Stimulated activated CD4-positive, alpha-beta T cell treated with anti-CD3 and anti-CD28 coated beads, Interleukin-1b, Interleukin-23, amount 100 ng/mL, for 1 hour (primary cell): ENCODE results near the gene CNTNAP5.

ENCODE experiments used
- DNase-seq, 2 donors: peaks; one replicate each; pipeline ENCODE4 v3.0.0-alpha.2; 2020; ENCODE audit warnings: low read depth in 2 of 2

CNTNAP5 gene

GRCh38 chr2:124025171-124025580, at the start of gene CNTNAP5:
Gene CNTNAP5 (plus strand): TSS chr2:124025287. CDS start chr2:124025651, 364 bp downstream.
- DNase-seq, result no peak

- no peak for DNase-seq
Measured at GRCh38 chr2:123976054-123976648, 48.9 kb upstream of the CNTNAP5 start.

GRCh38 chr2:123993728-123994323, 31.3 kb upstream of the CNTNAP5 start:
- DNase-seq, result no peak

GRCh38 chr2:123999681-124000080, 25.4 kb upstream of the CNTNAP5 start:
- DNase-seq, result no peak

GRCh38 chr2:124001696-124002430, 23.2 kb upstream of the CNTNAP5 start:
- no peak for DNase-seq

- no peak for DNase-seq
Measured at GRCh38 chr2:124018890-124019289, 6.2 kb upstream of the CNTNAP5 start.

GRCh38 chr2:124024561-124025170, 421 bp upstream of the CNTNAP5 start:
- DNase-seq, result no peak

GRCh38 chr2:124025891-124026434, 876 bp downstream of the CNTNAP5 start:
- no peak for DNase-seq

- DNase-seq, result no peak
Measured at GRCh38 chr2:124026503-124026902, 1.4 kb downstream of the CNTNAP5 start.

- no peak for DNase-seq
Measured at GRCh38 chr2:124027182-124027581, 2.1 kb downstream of the CNTNAP5 start.

GRCh38 chr2:124032799-124033198, 7.7 kb downstream of the CNTNAP5 start:
- no peak for DNase-seq

GRCh38 chr2:124034265-124034664, 9.2 kb downstream of the CNTNAP5 start:
- no peak for DNase-seq

GRCh38 chr2:124035001-124035400, 9.9 kb downstream of the CNTNAP5 start:
- no peak for DNase-seq

- no peak for DNase-seq
Measured at GRCh38 chr2:124039032-124039431, 13.9 kb downstream of the CNTNAP5 start.

GRCh38 chr2:124039762-124040291, 14.7 kb downstream of the CNTNAP5 start:
- DNase-seq, result no peak

GRCh38 chr2:124045894-124046293, 20.8 kb downstream of the CNTNAP5 start:
- DNase-seq, result no peak

- no peak for DNase-seq
Measured at GRCh38 chr2:124046332-124046731, 21.2 kb downstream of the CNTNAP5 start.

- no peak for DNase-seq
Measured at GRCh38 chr2:124048102-124048501, 23.0 kb downstream of the CNTNAP5 start.

- DNase-seq, result no peak
Measured at GRCh38 chr2:124048664-124049063, 23.6 kb downstream of the CNTNAP5 start.

- DNase-seq, result no peak
Measured at GRCh38 chr2:124049136-124049535, 24.0 kb downstream of the CNTNAP5 start.

GRCh38 chr2:124050833-124051497, 25.9 kb downstream of the CNTNAP5 start:
- no peak for DNase-seq

- DNase-seq, result no peak
Measured at GRCh38 chr2:124053796-124054195, 28.7 kb downstream of the CNTNAP5 start.
